Measurements from ENCODE around the gene SLC36A3.
"Not testable (repeated sequence)": the region's sequence is repeated elsewhere in the genome, so short reads cannot be mapped to it uniquely, and the experiment has no call there.

SLC36A3 gene

DNA sequence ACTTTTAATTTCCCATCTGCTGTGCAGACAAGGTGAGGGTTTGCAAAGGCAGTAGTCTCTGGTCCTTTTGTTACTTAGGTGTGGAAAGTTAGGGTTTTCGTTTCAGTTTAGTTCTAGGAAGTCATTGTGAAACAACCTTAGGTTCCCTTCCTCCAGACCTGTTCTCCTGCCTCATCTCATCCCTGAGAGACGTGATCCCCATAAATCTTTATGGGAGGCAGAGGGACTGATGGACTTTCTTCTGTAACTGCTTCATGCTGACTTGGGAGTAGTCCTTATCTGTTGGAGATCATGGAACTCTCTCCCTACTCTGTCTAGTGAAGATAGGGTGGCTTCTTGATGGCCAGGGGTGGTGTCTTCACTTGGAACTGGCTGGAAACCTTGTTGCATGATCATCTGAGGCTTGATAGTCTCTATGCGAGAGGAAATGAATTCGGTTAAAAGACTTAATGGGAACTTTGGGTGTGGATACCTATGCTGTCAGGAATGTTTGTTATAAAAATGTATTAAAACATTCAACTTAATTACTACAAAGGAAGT, 57.8 kb downstream of the SLC36A3 start:
- peaks cover 8% of the 10 kb centered on the region for H3K4me1 ChIP-seq (ENCODE audit: control insufficient read depth, low read depth, low read length)
- H3K9me3 ChIP-seq (ENCODE audit: control insufficient read depth, low read depth, low read length): no peaks in the 10 kb centered on the region
- H3K4me3 ChIP-seq (ENCODE audit: low read length): no peak overlapping the region
- no peak overlapping the region for H3K9ac ChIP-seq (ENCODE audit: low read length)
- H3K27ac ChIP-seq (ENCODE audit: low read length): no peak overlapping the region
- H3K36me3 ChIP-seq (ENCODE audit: control insufficient read depth, low read depth, low read length): no peaks in the 10 kb centered on the region
- H3K27me3 ChIP-seq (ENCODE audit: control insufficient read depth, insufficient read depth, low read length): no peaks in the 10 kb centered on the region

GRCh38 chr5:151244206-151244605, 59.4 kb downstream of the SLC36A3 start:
- Histone ChIP-seq H3K27me3 (ENCODE audit: control insufficient read depth, insufficient read depth, low read length) (no peaks in the 10 kb centered on the region), H3K27ac (ENCODE audit: low read length) (no peak overlapping the region), H3K36me3 (ENCODE audit: control insufficient read depth, low read depth, low read length) (no peaks in the 10 kb centered on the region), H3K4me1 (ENCODE audit: control insufficient read depth, low read depth, low read length) (peaks cover 8% of the 10 kb centered on the region), H3K9me3 (ENCODE audit: control insufficient read depth, low read depth, low read length) (no peaks in the 10 kb centered on the region), H3K9ac (ENCODE audit: low read length) (no peak overlapping the region), H3K4me3 (ENCODE audit: low read length) (no peak overlapping the region)

GRCh38 chr5:151243564-151243963, 60.0 kb downstream of the SLC36A3 start:
- no peaks in the 10 kb centered on the region for H3K27me3 ChIP-seq (ENCODE audit: control insufficient read depth, insufficient read depth, low read length)
- H3K27ac ChIP-seq (ENCODE audit: low read length): no peak overlapping the region
- H3K4me1 ChIP-seq (ENCODE audit: control insufficient read depth, low read depth, low read length): peaks cover 13% of the 10 kb centered on the region
- no peak overlapping the region for H3K4me3 ChIP-seq (ENCODE audit: low read length)
- no peaks in the 10 kb centered on the region for H3K36me3 ChIP-seq (ENCODE audit: control insufficient read depth, low read depth, low read length)
- no peak overlapping the region for H3K9ac ChIP-seq (ENCODE audit: low read length)
- no peaks in the 10 kb centered on the region for H3K9me3 ChIP-seq (ENCODE audit: control insufficient read depth, low read depth, low read length)

- peaks cover 14% of the 10 kb centered on the region for H3K4me1 ChIP-seq (ENCODE audit: control insufficient read depth, low read depth, low read length)
- H3K9ac ChIP-seq (ENCODE audit: low read length): no peak overlapping the region
- no peaks in the 10 kb centered on the region for H3K9me3 ChIP-seq (ENCODE audit: control insufficient read depth, low read depth, low read length)
- H3K27me3 ChIP-seq (ENCODE audit: control insufficient read depth, insufficient read depth, low read length): no peaks in the 10 kb centered on the region
- no peak overlapping the region for H3K4me3 ChIP-seq (ENCODE audit: low read length)
- no peaks in the 10 kb centered on the region for H3K36me3 ChIP-seq (ENCODE audit: control insufficient read depth, low read depth, low read length)
- H3K27ac ChIP-seq (ENCODE audit: low read length): no peak overlapping the region
These were observed 60.4 kb downstream of the SLC36A3 start for GRCh38 chr5:151243127-151243526.

GRCh38 chr5:151240924-151241635, 62.5 kb downstream of the SLC36A3 start:
- H3K4me1 ChIP-seq (ENCODE audit: control insufficient read depth, low read depth, low read length): peaks cover 18% of the 10 kb centered on the region

DNA sequence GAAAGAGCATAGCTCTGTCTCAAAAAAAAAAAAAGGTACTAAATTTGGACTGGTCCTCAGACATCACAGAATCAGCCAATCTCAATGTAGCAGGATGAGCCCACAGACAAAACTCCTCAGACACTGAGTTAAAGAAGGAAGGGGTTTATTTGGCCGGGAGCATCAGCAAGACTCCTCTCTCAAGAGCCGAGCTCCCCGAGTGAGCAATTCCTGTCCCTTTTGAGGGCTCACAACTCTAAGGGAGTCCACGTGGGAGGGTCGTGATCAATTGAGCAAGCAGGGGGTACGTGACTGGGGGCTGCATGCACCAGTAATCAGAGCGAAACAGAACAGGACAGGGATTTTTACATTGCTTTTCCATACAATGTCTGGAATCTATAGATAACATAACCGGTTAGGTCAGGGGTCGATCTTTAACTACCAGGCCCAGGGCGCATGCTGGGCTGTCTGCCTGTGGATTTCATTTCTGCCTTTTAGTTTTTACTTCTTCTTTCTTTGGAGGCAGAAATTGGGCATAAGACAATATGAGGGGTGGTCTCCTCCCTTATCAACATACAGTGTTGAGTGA, 63.2 kb downstream of the SLC36A3 start:
- peaks cover 18% of the 10 kb centered on the region for H3K4me1 ChIP-seq (ENCODE audit: control insufficient read depth, low read depth, low read length)

More at GRCh38 chr5:151240924-151241635, 62.5 kb downstream of the SLC36A3 start:
- Histone ChIP-seq H3K27ac (ENCODE audit: low read length) (no peak overlapping the region), H3K27me3 (ENCODE audit: control insufficient read depth, insufficient read depth, low read length) (no peaks in the 10 kb centered on the region), H3K9ac (ENCODE audit: low read length) (no peak overlapping the region), H3K9me3 (ENCODE audit: control insufficient read depth, low read depth, low read length) (no peaks in the 10 kb centered on the region), H3K4me3 (ENCODE audit: low read length) (no peak overlapping the region), H3K36me3 (ENCODE audit: control insufficient read depth, low read depth, low read length) (no peaks in the 10 kb centered on the region)

DNA sequence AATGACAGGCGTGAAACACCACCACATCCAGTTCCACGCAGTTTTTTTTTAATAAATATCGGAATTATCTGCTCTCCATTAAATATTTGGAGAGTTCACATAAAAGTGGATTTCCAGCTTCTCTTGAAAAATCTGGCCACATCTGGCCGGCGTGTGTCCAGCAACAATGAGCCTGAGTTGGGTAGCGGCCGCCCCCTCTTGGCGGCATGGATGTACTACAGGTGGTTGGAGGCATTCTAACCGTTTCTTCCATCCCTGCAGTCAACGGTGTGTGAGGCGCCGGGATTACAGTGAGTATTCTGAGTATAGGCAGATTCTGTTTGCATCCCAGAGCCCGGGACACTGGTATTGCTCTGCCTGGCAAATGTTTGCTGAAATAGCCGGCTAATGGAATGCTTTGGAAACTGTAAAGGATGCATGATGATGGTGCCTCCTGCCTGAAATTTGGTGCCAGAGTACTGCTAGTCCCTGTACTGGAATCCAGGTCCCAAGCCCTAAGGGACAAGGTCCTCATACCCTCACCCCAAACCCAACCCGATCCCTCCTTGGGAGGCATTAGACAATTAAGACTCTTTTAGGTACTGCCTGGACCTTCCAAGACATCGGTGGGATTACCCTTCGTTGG, 64.2 kb downstream of the SLC36A3 start:
- Histone ChIP-seq H3K9ac (ENCODE audit: low read length) (no peak overlapping the region), H3K36me3 (ENCODE audit: control insufficient read depth, low read depth, low read length) (no peaks in the 10 kb centered on the region), H3K4me3 (ENCODE audit: low read length) (no peak overlapping the region), H3K27ac (ENCODE audit: low read length) (no peak overlapping the region), H3K27me3 (ENCODE audit: control insufficient read depth, insufficient read depth, low read length) (no peaks in the 10 kb centered on the region), H3K4me1 (ENCODE audit: control insufficient read depth, low read depth, low read length) (peaks cover 18% of the 10 kb centered on the region), H3K9me3 (ENCODE audit: control insufficient read depth, low read depth, low read length) (no peaks in the 10 kb centered on the region)

More for the DNA sequence above, 63.2 kb downstream of the SLC36A3 start:
- H3K27me3 ChIP-seq (ENCODE audit: control insufficient read depth, insufficient read depth, low read length); H3K9ac ChIP-seq (ENCODE audit: low read length); H3K36me3 ChIP-seq (ENCODE audit: control insufficient read depth, low read depth, low read length); H3K27ac ChIP-seq (ENCODE audit: low read length); H3K4me3 ChIP-seq (ENCODE audit: low read length); H3K9me3 ChIP-seq (ENCODE audit: control insufficient read depth, low read depth, low read length): not testable (repeated sequence)

DNA sequence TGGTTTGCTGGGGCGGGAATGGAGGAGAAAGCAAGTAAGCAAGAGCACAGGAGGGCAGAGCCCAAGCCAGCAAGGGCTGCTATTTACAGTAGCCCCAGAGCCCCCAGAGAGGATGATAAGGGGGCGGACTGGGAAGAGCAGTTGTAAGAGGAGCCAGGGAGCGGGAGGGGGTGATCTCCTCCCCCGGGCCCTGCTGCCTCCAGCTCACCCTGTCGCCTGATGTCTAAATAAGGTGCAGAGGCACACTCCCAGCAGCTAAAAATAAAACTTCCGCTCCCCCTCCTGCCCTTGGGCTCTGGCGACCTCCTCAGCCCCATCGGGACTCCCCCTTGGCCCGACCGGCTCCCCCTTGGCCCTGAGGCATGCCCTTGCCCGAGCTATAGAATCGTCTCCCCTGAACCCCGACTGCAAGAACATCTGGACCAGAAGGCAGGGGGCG, 65.2 kb downstream of the SLC36A3 start:
- no peak overlapping the region for H3K4me3 ChIP-seq (ENCODE audit: low read length)
- peaks cover 18% of the 10 kb centered on the region for H3K4me1 ChIP-seq (ENCODE audit: control insufficient read depth, low read depth, low read length)
- no peaks in the 10 kb centered on the region for H3K27me3 ChIP-seq (ENCODE audit: control insufficient read depth, insufficient read depth, low read length)
- no peaks in the 10 kb centered on the region for H3K9me3 ChIP-seq (ENCODE audit: control insufficient read depth, low read depth, low read length)
- H3K9ac ChIP-seq (ENCODE audit: low read length): no peak overlapping the region
- no peaks in the 10 kb centered on the region for H3K36me3 ChIP-seq (ENCODE audit: control insufficient read depth, low read depth, low read length)
- no peak overlapping the region for H3K27ac ChIP-seq (ENCODE audit: low read length)

- Histone ChIP-seq H3K27me3 (ENCODE audit: control insufficient read depth, insufficient read depth, low read length) (no peaks in the 10 kb centered on the region), H3K36me3 (ENCODE audit: control insufficient read depth, low read depth, low read length) (no peaks in the 10 kb centered on the region), H3K9ac (ENCODE audit: low read length) (no peak overlapping the region), H3K4me3 (ENCODE audit: low read length) (no peak overlapping the region), H3K27ac (ENCODE audit: low read length) (no peak overlapping the region), H3K9me3 (ENCODE audit: control insufficient read depth, low read depth, low read length) (no peaks in the 10 kb centered on the region), H3K4me1 (ENCODE audit: control insufficient read depth, low read depth, low read length) (peaks cover 18% of the 10 kb centered on the region)
These were observed 65.9 kb downstream of the SLC36A3 start for GRCh38 chr5:151237685-151238084.

GRCh38 chr5:151236888-151237287, 66.7 kb downstream of the SLC36A3 start:
- H3K36me3 ChIP-seq (ENCODE audit: control insufficient read depth, low read depth, low read length): no peaks in the 10 kb centered on the region
- no peak overlapping the region for H3K4me3 ChIP-seq (ENCODE audit: low read length)
- no peaks in the 10 kb centered on the region for H3K9me3 ChIP-seq (ENCODE audit: control insufficient read depth, low read depth, low read length)
- H3K4me1 ChIP-seq (ENCODE audit: control insufficient read depth, low read depth, low read length): peaks cover 18% of the 10 kb centered on the region
- H3K27ac ChIP-seq (ENCODE audit: low read length): no peak overlapping the region
- no peak overlapping the region for H3K9ac ChIP-seq (ENCODE audit: low read length)
- H3K27me3 ChIP-seq (ENCODE audit: control insufficient read depth, insufficient read depth, low read length): no peaks in the 10 kb centered on the region

DNA sequence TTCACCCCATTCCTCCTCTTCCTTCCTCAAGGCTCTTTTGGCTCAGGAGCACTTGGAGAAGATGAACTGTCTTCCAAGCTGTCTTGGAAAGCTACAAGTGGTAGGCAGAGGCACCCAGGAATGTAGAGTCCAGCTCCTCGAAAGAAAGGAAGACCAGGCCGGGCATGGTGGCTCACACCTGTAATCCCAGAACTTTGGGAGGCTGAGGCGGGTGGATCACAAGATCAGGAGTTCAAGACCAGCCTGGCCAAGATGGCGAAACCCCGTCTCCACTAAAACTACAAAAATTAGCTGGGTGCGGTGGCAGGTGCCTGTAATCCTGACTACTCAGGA, 68.4 kb downstream of the SLC36A3 start:
- not testable (repeated sequence) for H3K4me3 ChIP-seq (ENCODE audit: low read length); H3K27me3 ChIP-seq (ENCODE audit: control insufficient read depth, insufficient read depth, low read length); H3K9me3 ChIP-seq (ENCODE audit: control insufficient read depth, low read depth, low read length); H3K36me3 ChIP-seq (ENCODE audit: control insufficient read depth, low read depth, low read length); H3K4me1 ChIP-seq (ENCODE audit: control insufficient read depth, low read depth, low read length); H3K27ac ChIP-seq (ENCODE audit: low read length); H3K9ac ChIP-seq (ENCODE audit: low read length)
